Measurements from ENCODE around the gene RXRB.

- TF ChIP-seq SUZ12 (IDR thresholded peaks at IDR 0.05; ENCODE audit: extremely low read depth, insufficient read depth, insufficient read length) (no peak), YY1 (IDR thresholded peaks at IDR 0.05; ENCODE audit: insufficient read depth, insufficient read length) (no peak)
Measured at GRCh38 chr6:33178755-33179475, 21.6 kb downstream of the RXRB start.

Measured in NT2/D1 (cell line).